VCaP (cell line): ENCODE results near the gene KIF1C.

Experiments
- H3K27ac ChIP-seq: fragments of 450-650 bp; 2 replicates; pipeline ENCODE4 v1.5.1; 2017
- CTCF ChIP-seq: fragments of 450-650 bp; conservative IDR thresholded peaks from 2 replicates; pipeline ENCODE4 v1.5.1; 2017; ENCODE audit warnings: mild to moderate bottlenecking, moderate library complexity

The KIF1C gene

GRCh38 chr17:4970273-4970672 is 27.5 kb upstream of the KIF1C start:
- no peak overlapping the region for H3K27ac ChIP-seq
- TF ChIP-seq CTCF, result no peak

- TF ChIP-seq CTCF, result no peak
- H3K27ac ChIP-seq, result no peak overlapping the region
These were observed 25.9 kb upstream of the KIF1C start for GRCh38 chr17:4971826-4972225.

GRCh38 chr17:4972322-4972721 is 25.4 kb upstream of the KIF1C start:
- no peak for TF ChIP-seq CTCF
- no peak overlapping the region for H3K27ac ChIP-seq

GRCh38 chr17:4972752-4973151 is 25.0 kb upstream of the KIF1C start:
- H3K27ac ChIP-seq, result no peak overlapping the region
- TF ChIP-seq CTCF, result no peak

DNA sequence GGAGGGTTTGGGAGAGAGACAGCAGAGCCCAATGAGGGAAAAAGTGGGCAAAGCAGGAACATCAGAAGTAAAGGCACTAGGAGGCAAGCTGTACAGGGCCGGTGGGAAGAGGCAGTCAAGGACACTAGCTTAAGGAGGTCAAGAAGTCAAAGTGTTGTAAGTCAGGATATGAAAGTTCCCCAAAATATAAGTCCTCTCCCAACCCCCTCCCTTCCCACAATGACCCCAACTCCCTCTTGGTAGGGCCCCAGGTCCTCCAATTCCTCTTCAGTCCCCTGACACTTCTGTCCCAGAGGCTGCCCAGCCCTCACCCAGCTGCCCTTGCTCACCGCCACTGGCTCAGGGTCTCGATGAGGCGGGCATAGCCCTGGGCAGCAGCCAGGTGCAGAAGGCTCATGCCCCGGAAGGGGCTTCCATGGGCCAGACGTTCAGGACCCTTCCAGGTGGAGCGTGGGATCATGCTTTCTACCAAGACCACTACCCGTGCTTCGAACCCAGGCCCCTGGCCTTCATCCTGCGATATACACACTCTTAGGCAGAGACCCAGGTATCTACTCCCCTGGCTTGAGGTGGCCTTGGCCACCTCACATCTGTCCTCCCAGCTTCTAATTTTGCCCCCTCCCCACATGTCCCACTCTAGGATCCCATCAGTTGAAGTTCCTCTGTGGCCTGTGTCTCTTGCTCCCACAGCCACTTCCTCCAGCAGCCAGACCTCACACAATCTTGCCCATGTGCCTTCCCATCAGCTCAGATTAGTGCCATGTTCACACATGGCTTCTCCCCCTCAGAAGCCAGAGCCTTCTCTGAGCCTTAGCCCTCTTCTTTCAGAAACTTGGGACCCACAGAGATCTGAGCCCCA is 24.3 kb upstream of the KIF1C start:
- no peak overlapping the region for H3K27ac ChIP-seq
- no peak for TF ChIP-seq CTCF

GRCh38 chr17:4974115-4974670 is 23.6 kb upstream of the KIF1C start:
- H3K27ac ChIP-seq, result no peak overlapping the region
- no peak for TF ChIP-seq CTCF

DNA sequence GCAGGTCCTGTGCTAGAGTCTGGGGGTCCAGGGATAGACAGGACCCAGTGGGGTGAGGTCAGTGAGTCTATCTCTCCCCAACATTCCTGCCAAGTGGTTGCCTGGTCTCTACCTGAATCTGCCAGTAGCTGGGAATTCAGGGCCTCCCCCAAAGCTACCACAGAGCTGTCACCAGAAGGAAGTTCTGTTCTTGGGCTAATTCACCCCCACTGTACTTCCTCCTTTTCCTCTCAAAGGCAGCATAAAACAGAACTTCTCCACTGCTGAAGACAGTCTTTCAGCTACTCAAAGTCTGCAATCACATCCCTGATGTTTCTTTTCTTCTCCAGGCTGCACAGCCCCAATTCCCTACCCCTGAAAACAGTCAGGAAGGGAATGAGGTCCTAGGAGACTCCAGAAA is 19.0 kb upstream of the KIF1C start:
- TF ChIP-seq CTCF, result no peak
- H3K27ac ChIP-seq, result no peak overlapping the region
